ENCODE results near the gene PRR12.

DNA sequence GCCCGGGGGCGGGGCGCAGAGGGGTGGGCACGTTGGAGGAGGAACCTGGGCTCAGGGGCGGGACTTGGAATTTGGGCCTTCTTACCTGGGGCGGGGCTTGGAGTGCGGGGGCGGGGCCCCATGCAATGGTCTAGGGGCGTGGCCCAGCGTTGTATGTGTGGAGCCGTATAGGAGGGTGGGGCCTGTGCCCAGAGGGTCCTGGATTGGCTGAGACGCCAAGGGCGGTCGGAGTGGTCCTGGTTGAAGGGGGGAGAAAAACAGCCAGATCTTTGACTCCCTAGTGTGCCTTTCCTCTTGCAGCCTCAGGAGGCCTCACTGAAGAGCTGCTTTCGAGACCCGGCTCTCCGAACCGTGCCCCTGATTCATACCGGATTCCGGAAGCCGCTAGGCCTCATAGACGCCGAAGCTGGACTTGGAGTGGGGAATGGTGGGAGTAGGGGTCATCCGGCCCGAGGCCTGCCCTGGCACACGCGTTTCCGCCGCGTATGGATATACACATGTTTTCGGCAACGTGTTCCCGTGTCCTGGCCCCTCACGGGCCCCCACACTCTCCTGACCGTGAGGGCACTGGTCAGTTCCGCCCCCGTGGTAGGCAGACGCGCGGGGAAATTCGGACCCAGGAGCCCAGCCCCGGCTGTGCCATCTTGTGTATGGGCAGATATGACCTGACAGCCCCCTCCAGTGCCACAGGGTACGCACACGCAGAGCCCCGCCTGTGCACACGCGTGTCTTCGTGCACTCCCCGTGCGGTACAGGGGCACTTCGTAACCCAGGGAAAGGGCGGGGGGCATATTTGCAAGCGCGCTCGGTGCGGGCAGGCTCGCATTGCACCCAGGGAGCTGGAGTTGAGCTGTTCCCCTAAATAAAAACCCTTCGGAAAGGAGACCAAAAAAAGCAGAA, 661 bp upstream of the PRR12 start:
- TF ChIP-seq, protein P1, sequence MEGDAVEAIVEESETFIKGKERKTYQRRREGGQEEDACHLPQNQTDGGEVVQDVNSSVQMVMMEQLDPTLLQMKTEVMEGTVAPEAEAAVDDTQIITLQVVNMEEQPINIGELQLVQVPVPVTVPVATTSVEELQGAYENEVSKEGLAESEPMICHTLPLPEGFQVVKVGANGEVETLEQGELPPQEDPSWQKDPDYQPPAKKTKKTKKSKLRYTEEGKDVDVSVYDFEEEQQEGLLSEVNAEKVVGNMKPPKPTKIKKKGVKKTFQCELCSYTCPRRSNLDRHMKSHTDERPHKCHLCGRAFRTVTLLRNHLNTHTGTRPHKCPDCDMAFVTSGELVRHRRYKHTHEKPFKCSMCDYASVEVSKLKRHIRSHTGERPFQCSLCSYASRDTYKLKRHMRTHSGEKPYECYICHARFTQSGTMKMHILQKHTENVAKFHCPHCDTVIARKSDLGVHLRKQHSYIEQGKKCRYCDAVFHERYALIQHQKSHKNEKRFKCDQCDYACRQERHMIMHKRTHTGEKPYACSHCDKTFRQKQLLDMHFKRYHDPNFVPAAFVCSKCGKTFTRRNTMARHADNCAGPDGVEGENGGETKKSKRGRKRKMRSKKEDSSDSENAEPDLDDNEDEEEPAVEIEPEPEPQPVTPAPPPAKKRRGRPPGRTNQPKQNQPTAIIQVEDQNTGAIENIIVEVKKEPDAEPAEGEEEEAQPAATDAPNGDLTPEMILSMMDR (IDR thresholded peaks at IDR 0.05): peak in 1 of 3 donors; percentile 9
- TF ChIP-seq POLR2A (IDR thresholded peaks at IDR 0.05) (no peak), EP300 (IDR thresholded peaks at IDR 0.05) (no peak)
